ENCODE measurements around the gene PRPF4. TPM values are rescaled to one million over a fixed set of nuclear protein-coding genes. Genes with fewer than 3 reads are reported as not detected.

The PRPF4 gene
- total and polyA plus RNA-seq, 4 donors: 7.5 to 20.6 (median 17.3) TPM

DNA sequence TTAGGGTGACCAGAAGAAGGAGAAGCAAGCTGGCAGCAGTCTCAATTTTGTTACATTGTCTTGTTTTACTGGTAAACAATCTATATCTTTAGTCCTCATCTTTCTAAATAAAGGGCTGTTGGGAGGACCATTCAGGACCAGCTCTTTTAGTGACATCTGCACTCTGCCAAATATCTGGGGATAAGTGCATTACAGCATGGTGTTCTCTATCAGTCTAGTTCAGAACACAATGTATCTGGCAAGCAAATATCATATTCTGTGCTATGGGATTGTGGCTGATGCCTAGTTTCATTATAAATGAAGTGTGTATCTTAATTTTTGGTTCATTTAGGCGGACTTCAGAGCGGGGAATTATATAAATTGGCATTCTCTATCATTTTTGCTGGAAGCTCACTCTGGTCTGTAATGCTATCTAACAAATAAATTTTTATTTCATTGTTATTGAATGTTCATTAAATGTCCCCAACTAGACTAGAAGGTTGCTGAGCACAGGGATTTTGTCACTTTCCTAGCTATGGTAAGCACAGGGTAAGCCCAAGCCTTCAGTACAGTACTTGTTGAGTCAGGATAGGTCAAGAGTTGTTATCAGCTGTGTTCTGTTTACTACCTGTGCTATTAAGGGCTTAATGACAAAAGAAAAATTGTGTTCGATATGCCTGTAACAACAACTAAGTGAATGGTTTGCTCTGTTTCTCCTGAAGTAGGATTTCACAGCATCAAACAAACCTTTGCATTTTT is 52.8 kb downstream of the PRPF4 start:
- no peak overlapping the region for H3K9ac ChIP-seq (ENCODE audit: insufficient read depth in 1 of 2, low read length in 2 of 2)
- WGBS, 2 donors: 94 to 97% methylated on average over 3 of the region's 3 CpGs
- no peak overlapping the region for H3K27ac ChIP-seq (ENCODE audit: low read depth in 1 of 2, low read length in 1 of 2)
- peaks cover 0 to 11% (median 0%) of the 10 kb centered on the region in 4 donors for H3K36me3 ChIP-seq (ENCODE audit: control insufficient read depth in 4 of 4, insufficient read depth in 4 of 4, low read length in 4 of 4)
- ATAC-seq (ENCODE audit: insufficient read depth, low FRiP score) (no peak), DNase-seq (no peak)
- TF ChIP-seq, protein P1, sequence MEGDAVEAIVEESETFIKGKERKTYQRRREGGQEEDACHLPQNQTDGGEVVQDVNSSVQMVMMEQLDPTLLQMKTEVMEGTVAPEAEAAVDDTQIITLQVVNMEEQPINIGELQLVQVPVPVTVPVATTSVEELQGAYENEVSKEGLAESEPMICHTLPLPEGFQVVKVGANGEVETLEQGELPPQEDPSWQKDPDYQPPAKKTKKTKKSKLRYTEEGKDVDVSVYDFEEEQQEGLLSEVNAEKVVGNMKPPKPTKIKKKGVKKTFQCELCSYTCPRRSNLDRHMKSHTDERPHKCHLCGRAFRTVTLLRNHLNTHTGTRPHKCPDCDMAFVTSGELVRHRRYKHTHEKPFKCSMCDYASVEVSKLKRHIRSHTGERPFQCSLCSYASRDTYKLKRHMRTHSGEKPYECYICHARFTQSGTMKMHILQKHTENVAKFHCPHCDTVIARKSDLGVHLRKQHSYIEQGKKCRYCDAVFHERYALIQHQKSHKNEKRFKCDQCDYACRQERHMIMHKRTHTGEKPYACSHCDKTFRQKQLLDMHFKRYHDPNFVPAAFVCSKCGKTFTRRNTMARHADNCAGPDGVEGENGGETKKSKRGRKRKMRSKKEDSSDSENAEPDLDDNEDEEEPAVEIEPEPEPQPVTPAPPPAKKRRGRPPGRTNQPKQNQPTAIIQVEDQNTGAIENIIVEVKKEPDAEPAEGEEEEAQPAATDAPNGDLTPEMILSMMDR (IDR thresholded peaks at IDR 0.05; ENCODE audit: control extremely low read depth, extremely low read depth): no peak
- peaks cover 0 to 7% (median 0%) of the 10 kb centered on the region in 5 donors for H3K4me1 ChIP-seq (ENCODE audit: control insufficient read depth in 5 of 5, insufficient read depth in 5 of 5, low read length in 5 of 5)
- no peak overlapping the region for H3K4me3 ChIP-seq
- no peaks in the 10 kb centered on the region for H3K9me3 ChIP-seq (ENCODE audit: control insufficient read depth in 4 of 4, insufficient read depth in 3 of 4, low read length in 3 of 4)
- no peaks in the 10 kb centered on the region for H3K27me3 ChIP-seq (ENCODE audit: control insufficient read depth in 3 of 3, insufficient read depth in 3 of 3, low read length in 2 of 3)

DNA sequence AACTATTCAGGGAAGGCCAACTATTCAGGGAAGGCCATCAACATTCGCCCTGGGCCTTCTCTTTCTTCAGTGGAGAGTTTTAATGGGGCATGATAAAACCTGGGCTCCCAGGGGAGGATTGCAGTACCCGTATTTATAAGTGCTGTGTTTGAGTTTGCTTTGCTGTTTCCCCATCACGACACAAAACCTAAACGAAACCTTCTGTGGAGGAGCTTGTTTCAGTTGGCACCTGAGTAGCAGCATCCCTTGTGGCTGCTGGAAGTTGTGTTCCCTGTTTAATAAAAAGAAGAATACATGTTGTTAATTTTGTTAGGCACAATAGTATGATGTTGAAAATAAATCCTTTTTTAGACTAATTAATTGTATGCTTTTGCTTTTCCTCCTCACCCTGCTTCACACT is 56.3 kb downstream of the PRPF4 start:
- H3K36me3 ChIP-seq (ENCODE audit: control insufficient read depth in 4 of 4, insufficient read depth in 4 of 4, low read length in 4 of 4): peaks cover 0 to 11% (median 0%) of the 10 kb centered on the region in 4 donors
- no peaks in the 10 kb centered on the region for H3K27me3 ChIP-seq (ENCODE audit: control insufficient read depth in 3 of 3, insufficient read depth in 3 of 3, low read length in 2 of 3)
- H3K4me1 ChIP-seq (ENCODE audit: control insufficient read depth in 5 of 5, insufficient read depth in 5 of 5, low read length in 5 of 5): no peaks in the 10 kb centered on the region
- WGBS, 2 donors: 74 to 85% methylated on average over 4 of the region's 4 CpGs
- ATAC-seq (ENCODE audit: insufficient read depth, low FRiP score) (no peak), DNase-seq (no peak)
- no peak overlapping the region for H3K9ac ChIP-seq (ENCODE audit: insufficient read depth in 1 of 2, low read length in 2 of 2)
- H3K4me3 ChIP-seq: no peak overlapping the region
- TF ChIP-seq, protein P1 (IDR thresholded peaks at IDR 0.05; ENCODE audit: control extremely low read depth, extremely low read depth): no peak
- H3K27ac ChIP-seq (ENCODE audit: low read depth in 1 of 2, low read length in 1 of 2): no peak overlapping the region
- no peaks in the 10 kb centered on the region for H3K9me3 ChIP-seq (ENCODE audit: control insufficient read depth in 4 of 4, insufficient read depth in 3 of 4, low read length in 3 of 4)

DNA sequence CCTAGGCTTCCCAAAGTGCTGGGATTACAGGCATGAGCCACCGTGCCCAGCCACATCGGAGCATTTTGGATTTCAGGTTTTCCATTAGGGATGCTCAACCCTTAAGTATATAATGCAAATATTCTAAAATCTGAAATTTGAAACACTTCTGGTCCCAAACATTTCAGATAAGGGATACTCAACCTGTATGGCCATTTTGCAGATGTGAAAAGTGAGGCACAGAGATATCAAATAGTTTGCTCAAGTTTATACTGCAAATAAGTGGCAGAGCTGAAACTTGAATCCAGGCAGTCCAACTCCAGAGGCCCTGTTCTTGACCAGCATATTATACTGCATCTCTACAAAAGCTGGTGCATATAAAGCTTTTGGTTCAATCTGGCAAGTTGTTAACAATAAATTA is 62.3 kb downstream of the PRPF4 start:
- no peak for ATAC-seq (ENCODE audit: insufficient read depth, low FRiP score)
- no peak for DNase-seq

More for the DNA sequence above, 62.3 kb downstream of the PRPF4 start:
- 96 to 100% methylated on average over 2 of the region's 2 CpGs for WGBS, 2 donors
- Histone ChIP-seq H3K27me3 (ENCODE audit: control insufficient read depth in 3 of 3, insufficient read depth in 3 of 3, low read length in 2 of 3) (no peaks in the 10 kb centered on the region), H3K36me3 (ENCODE audit: control insufficient read depth in 4 of 4, insufficient read depth in 4 of 4, low read length in 4 of 4) (no peaks in the 10 kb centered on the region), H3K27ac (ENCODE audit: low read depth in 1 of 2, low read length in 1 of 2) (no peak overlapping the region), H3K4me1 (ENCODE audit: control insufficient read depth in 5 of 5, insufficient read depth in 5 of 5, low read length in 5 of 5) (peaks cover 0 to 9% (median 0%) of the 10 kb centered on the region in 5 donors), H3K4me3 (no peak overlapping the region), H3K9ac (ENCODE audit: insufficient read depth in 1 of 2, low read length in 2 of 2) (no peak overlapping the region), H3K9me3 (ENCODE audit: control insufficient read depth in 4 of 4, insufficient read depth in 3 of 4, low read length in 3 of 4) (no peaks in the 10 kb centered on the region)
- TF ChIP-seq, protein P1 (IDR thresholded peaks at IDR 0.05; ENCODE audit: control extremely low read depth, extremely low read depth): no peak

Data from lung (tissue), 12 donors.